ENCODE data around the gene PROX2.

Gene PROX2

DNA sequence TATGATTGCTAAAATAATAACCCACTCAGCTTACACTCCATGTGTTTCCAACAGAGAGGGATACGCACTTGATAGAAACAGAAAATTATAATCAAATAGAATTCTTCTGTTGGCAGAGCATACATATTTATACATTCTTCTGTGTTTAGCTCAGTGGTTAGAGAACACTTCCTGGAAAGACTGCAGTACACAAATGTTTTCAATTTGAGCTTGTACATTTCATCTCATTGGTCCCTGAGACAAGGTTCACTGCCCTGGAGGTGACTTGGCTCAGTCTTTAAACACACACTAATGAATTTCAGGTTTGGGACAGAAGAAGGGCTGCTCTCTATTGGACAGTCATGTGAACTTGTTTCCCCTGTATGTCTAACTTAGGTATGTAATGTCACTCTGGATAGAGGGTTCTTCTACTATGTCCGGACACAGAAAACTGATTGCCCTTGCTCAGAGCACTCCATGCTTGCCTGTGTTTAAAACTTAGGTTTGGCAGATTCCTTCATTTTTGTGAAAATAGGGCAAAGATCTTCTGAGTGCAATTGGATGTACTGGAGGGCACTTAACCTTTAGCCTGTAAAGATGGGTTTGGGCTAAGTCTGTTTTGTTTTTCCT, 22.9 kb downstream of the PROX2 start:
- DNase-seq (ENCODE audit: extremely low read depth in 1 of 2, low read depth in 1 of 2): no peak

DNA sequence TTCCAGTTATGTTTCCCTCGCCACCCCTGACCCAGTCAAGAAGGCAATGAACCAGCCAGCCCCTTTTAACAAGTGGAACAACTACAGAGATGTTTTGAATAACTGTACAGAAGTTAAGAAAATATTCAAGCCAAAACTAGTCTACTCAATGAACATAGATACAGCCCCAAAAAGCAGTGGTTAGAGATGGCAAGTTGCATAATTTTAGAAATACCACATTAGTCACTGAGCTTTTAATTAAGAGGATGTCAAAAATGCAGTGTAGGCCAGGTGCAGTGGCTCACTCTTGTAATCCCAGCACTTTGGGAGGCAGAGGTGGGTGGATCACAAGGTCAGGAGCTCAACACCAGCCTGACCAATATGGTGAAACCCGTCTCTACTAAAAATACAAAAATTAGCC, 27.2 kb downstream of the PROX2 start:
- DNase-seq (ENCODE audit: extremely low read depth in 1 of 2, low read depth in 1 of 2): no peak

DNA sequence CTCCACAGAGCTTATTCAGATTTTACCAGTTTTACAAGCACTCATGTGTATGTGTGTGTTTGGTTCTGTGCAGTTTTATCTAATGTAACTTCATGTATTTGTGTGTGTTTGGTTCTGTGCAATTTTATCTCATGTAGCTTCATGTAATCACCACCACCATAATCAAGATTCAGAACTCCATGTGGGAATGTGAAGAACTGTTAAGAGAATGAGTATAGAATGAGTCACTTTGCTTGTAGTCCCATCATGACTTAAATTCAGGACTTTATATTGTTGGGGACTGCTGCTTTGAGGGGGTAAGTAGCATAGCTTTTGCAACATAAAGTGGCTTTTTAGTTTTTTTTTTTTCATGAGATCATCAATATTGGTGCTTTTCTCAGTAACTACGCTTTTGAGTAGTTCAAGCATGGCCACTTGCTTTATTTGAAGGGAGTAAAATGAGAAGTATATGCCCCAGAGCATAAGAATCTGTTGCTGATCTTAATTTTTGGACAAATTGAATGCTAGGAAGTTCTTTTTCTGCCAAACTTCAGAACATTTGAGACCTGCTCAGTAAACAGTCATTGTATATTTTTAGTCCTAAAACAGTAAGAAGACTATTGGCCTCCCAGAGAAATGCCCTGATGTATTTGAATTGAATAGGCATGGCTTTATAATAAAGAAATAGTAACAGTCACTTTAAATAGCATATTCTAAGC, 28.8 kb downstream of the PROX2 start:
- no peak for DNase-seq (ENCODE audit: extremely low read depth in 1 of 2, low read depth in 1 of 2)

DNA sequence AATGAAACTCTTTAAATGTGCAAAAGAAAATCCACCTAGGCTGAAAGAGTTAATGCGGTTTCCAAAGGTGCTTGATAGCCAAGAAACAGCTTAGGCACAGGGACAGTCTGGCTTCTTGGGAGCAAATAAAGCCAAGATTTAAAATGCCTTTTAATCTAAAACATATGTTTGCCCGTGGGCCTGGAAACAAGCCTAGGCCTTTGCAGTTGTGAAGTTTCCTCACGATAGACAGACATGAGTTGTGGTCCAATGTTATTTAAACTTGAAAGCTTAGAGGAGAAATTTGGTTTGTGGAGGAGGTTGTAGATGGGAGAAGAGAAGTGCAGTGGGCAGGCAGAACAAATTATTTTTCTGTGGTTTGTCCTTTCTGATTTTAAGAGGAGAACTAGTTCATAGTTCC, 29.8 kb downstream of the PROX2 start:
- DNase-seq (ENCODE audit: extremely low read depth in 1 of 2, low read depth in 1 of 2): no peak

DNA sequence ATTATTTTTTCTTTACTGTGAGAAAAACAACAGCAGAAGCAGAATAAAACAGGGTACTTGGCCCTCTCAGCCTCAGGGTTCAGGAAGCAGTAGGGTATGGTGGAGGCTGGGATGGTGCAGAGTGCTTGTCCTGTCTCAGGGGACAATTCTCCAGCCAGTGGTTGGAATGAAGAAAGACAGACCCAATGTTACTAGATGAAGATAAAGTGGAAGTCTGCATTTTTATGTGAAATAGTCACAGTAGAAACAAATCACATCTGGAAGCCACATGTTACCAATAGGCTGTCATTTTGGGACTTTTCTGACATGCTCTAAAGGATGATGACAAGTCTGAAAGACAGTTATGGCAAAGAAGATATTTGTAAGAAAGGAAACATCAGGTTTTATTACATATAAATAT, 32.3 kb downstream of the PROX2 start:
- DNase-seq (ENCODE audit: extremely low read depth in 1 of 2, low read depth in 1 of 2): no peak

DNA sequence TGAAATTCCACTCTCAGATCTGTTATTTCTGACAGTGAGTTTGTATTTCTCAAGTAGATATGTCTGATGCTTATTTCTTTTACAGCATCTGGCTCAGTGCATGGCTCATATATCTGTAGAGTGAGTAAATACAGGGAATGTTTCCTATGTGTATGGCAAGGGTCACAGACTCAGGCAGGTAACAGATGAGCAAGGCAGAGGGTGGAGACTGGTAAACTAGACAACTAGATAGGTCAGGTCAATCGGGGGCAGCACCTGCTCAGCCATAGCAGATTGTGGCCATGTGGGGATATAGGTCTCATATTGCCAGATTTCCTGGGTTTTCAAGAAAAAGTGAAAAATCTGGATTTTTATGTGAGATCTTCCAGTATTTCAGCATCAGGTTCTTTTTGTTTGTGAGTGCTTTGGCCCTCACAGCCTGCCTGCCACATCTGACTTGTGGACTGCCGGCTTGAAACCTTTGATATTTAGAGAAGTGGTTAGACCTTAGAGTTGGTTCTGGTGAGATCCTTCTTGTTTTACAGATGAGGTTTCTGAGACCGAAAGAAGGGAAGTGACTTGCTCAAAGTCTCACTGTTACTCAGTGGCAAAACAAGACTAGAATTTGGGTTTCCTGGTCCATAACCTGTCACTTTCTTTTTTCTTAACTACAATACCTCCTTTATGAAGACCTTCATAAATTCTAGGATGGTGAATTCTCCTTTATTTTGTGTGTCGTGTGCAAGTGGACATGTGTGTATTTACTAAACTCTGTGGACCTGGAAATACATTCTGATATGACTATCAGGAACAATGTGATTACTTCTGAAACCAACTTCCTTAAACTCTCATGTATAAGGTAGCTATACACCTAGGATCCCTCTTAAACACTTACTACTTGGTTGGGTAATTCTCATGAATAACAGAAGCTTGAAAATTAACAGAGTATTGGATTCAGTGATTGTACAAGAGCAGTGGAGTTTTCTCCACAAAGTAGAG, 34.4 kb downstream of the PROX2 start:
- peak in 1 of 2 donors; percentile 5 for DNase-seq (ENCODE audit: extremely low read depth in 1 of 2, low read depth in 1 of 2)

DNA sequence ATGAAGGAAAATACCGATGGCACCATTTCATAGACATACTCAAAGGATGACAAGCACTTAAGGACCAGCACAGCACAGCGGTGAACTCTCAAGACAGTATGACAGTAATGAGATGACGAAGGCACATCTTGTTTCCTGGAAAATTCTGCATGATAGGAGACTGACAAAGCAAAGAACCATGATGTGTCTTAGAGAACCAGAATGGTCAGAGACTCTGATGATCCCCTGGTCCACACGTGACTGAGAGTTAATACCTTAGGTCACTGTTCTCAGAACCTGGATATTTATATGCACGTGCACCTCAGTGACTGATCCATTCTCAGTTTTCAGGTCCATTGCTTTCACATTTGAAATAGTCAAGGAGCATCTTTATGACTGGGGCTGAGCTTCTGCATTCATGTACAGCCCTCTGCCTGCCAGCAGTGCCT, 35.3 kb downstream of the PROX2 start:
- DNase-seq (ENCODE audit: extremely low read depth in 1 of 2, low read depth in 1 of 2): peak in 1 of 2 donors; percentile 1

DNA sequence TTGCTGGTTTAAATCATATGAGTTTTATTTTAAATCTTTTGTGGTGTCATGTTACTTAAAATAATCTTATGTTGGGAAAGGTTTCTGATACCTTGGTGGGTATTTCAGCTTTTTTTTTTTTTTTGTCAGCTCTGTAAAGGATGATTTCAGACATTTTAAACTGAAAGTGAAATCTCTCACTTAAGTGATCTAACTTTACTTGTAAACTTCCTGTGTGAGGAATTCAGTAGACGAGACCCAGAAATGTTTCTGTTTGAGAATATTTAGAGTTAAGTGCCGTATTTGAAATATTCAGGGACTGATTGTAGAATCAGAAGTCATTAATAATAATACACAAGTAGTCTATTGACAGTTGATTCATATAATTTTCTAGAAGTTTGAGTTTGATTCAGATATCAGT, 37.8 kb downstream of the PROX2 start:
- no peak for DNase-seq (ENCODE audit: extremely low read depth in 1 of 2, low read depth in 1 of 2)

DNA sequence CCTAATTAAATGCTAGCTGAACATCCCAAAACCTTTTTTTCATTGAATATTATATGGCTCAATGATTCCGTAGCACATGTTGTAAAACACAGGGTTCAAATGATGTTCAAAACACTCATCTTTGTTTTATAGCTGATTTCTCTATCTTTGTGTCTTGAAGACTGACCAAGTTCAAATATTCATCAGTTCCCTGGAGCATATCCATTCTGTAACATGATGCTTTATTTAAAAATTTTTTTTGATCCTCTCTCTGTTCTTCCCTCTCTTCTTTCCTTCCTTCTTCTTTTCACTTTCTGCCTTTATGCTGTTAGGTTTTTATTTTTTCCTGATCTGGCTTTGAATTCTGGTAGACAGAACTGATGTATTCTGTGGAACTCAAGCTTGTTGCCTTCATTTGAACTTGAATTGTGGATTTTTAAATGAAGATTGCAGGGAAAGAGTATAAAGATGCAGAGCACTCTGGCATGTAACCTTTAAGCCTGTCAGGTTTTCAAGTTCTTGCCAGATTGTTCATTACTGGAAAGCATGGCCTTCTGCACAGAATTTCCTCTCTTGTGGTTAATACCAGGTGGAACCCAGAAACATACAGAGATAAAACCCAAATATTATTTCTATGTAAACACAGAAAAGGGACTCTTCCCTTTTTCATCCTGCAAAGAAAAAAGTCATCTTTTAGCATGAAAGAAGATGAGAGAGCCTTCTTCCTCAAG, 39.5 kb downstream of the PROX2 start:
- DNase-seq (ENCODE audit: extremely low read depth in 1 of 2, low read depth in 1 of 2): no peak

DNA sequence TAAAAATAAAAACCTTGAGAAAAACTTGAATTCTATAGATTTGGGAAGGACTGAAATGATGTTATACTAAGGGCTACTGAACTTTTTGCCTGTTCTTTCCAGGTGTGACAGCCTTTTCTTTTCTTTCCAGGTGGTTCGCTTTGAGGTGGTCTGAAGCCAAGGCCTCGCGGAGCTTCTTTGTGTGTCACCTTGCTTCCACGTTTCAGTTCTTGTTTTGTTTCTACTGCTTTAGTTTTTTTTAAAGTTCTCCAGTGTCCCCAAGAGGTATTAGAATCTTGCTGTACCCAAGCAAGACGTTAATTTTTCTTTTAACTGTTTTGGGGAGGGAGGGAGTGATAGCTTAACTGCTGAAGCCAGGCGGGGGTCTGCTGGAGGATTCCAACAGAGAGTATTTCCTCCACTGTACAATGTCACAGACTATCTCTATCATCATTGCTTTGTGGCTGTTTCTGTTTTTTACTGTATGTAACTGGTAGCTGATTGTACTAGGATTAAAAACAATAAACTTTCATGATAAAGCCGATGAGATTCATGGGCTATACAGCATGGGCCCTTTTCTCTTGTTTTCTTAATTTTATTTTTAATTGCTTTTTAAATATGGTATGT, 40.2 kb downstream of the PROX2 start:
- DNase-seq (ENCODE audit: extremely low read depth in 1 of 2, low read depth in 1 of 2): no peak

DNA sequence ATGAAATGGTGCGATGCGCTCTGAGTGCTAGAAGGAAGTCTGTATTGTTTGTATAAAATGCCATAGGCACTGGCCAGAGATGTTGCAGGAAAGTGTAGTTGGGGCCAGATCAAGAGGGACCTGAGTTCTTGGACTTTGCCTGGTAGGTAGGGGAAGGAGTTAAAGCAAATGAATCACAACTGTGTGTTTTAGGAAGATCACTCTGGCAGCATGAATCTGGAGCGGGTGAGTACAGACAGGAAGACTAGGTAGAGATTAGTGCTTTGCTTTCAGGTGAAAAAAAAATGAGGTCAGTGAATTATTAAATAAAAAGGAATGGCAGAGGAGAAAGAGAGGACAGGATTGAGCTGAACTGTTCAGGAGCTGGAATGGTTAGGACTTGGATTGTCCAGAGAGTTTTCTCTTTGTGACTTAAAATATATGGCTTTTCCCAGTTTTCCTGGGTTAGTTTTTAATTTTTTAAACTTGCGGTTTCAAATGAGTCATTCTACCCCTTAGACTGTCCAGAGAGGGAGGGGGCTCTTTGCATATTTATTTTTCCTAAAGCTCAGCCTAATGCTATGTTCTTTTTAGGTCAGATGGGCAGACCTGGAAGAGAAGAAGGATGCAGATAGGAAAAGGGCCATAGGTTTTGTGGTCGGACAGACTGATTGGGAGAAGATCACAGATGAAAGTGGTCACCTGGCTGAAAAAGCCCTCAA, 41.1 kb downstream of the PROX2 start:
- no peak for DNase-seq (ENCODE audit: extremely low read depth in 1 of 2, low read depth in 1 of 2)

DNA sequence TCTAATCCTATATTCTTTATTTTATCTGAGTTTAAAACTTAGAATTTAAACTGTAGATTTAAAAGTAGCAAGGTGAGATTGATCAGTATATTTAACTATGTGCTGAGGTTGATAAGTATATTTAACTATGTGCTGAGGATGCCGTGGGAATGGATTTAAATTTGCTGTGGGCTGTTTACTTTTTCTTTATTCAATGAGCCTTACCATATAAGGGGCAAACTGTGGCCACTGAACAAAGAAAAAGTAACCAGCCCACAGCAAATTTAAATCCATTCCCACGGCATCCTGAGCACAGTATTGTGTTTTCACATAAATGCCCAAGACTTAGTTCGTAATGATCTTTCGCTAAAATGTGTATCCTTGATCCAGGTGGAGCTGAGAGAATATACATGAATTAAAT, 43.1 kb downstream of the PROX2 start:
- no peak for DNase-seq (ENCODE audit: extremely low read depth in 1 of 2, low read depth in 1 of 2)

DNA sequence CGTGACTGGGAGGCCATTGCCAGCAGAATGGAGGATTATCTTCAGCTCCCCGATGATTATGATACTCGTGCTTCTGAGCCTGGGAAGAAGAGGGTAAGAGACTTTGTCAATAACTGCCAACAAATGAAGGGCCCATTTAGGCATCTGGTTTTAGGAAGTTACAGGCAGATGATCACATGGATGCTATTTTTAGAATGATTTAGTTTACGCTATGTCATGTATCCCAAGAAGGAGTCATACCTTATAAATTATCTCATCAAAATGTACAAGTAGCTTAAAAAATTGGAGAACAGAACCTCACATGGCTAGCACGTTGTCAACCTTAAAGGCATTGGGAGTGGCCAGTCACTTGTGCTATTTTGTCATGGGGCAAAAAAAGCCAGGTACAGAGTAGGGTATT, 46.7 kb downstream of the PROX2 start:
- no peak for DNase-seq (ENCODE audit: extremely low read depth in 1 of 2, low read depth in 1 of 2)

DNA sequence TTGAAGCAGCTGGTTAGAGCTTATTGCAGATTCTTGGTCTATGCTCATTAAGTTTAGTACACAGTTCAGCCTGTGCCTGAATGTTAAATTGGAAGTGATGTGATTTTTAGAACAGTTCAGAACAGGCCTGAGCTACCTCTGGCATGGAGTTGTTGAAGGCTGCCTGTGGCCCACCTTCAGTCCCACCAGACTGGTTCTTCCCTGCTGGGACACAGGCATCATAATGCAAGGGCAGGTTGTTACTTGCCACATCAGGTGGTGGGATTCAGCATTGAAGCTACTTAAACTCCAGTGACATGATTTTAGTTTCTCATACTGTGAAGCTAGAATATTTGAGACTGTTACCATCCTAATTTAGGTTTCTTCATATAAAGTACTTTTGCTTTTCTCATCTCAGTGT, 49.4 kb downstream of the PROX2 start:
- no peak for DNase-seq (ENCODE audit: extremely low read depth in 1 of 2, low read depth in 1 of 2)
